A204.1 (cell line): ENCODE results near the gene SLC6A2.

ENCODE experiments used
- FAIRE-seq: peaks from 2 replicates; lab custom pipeline; 2012; peaks lifted over from hg19 to GRCh38; lab: Jason Lieb, UNC

Gene SLC6A2

DNA sequence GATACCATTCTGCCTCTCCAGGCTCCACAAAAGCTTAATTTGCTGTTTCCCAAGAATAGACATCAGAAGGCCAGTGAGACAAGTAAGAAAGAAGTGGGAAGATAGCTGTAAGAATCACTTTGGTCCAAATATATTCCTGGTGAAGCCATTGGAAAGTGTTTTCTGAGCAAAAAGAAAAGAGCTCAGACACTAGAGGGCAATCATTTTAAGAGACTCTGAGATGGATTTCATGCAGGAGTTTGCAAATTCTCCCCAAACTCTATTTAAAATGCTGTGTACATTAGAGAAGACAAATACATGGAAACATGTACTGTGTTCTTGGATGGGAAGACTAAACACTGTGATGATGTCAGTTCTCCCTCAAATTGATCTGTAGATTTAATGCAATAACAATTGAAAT is 8.0 kb upstream of the SLC6A2 start:
- no peak for FAIRE-seq

DNA sequence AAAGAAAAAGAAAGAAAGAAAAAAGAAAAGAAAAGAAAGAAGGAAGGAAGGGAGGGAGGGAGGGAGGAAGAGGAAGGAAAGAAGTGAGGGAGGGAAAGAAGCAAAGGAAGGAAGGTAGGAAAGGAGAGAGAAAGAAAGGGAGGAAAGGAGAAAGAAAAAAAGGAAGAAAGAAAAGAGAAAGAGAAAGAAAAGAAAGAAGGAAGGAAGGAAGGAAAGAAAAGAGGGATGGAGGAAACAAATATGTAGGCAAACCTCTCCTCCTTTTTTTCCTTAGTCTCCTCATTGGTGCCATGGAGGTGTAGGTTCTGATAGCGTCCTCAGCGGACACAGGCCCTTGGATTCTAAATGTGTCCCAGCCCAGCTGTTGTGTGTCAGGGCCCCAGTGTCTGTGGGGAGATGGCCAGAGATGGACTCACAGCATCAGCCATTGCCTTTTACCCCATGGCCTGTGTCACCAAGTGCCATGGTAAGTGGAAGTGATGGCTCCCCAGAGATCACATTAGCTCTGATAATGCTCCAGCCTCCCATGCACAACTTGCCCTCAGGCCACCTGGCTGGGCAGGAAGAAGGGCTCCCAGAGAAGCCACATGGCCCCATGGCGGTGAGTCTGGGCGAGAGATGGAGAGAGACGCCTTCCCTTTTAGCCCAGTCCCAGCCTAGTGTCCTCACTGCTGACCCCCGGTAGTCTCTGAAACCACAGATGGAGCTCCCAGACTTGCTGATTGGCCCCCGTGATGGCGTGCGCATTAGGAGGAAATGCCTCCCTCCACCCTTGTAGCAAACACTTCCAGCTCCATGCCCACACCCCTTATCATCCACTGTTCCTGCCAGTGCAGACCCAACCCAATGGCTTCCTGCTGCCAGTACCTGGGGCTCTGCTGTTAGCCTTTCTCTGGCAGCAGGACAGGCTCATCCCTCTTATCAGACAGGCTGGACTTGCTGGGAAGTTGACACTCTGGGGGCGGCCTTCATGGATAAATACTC is 3.7 kb upstream of the SLC6A2 start:
- FAIRE-seq, result no peak

DNA sequence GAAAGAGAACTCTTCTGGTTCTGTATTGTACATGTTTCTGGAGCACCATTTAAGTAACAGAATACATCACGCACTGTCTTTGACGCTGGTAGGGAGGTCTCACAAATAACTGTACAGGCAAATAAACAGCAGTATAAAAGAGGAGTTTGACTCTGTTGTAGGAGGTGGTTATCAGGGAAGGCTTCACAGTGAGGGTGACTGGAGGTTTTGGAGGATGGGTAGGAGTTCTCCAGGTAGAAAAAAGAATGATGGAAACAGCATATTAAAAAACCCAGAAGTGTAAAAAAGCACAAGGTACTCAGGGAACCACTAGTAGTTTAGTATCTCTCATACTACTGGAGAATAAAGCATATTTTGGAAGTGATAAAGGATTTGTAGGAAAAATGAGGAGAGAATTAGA is 2.7 kb upstream of the SLC6A2 start:
- FAIRE-seq, result no peak

DNA sequence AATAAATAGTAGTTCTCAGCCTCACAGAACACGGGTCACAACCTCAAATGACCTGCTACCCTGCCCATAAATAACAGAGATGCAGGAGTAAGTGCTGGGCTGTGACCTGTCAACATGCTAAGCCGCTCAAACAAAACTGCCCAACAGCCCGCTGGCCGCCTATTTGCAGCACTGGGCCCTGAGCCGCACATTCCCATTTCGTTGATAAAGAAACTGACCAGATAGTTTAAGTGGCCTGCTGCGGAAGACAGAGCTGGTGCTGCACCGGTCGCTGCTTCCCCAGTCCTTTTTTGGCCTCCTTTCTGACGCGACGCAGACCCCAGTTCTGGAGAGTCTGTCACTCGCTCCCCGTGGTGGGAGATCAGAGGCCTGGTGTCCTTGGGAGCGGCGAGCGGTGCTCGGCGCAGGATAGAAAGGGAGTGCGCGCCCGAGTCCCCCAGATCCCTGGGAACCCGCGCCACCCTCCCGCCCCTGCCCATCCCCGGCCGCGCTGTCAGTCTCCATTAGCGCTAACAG is 349 bp upstream of the SLC6A2 start:
- FAIRE-seq, result no peak

DNA sequence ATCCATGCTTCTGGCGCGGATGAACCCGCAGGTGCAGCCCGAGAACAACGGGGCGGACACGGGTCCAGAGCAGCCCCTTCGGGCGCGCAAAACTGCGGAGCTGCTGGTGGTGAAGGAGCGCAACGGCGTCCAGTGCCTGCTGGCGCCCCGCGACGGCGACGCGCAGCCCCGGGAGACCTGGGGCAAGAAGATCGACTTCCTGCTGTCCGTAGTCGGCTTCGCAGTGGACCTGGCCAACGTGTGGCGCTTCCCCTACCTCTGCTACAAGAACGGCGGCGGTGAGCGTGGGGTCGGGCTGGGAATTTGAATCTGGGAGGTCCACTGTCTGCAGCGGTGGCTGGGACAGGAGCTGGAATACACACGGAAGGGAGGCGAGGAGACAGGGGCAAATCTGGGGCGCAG is 904 bp downstream of the SLC6A2 start:
- FAIRE-seq, result no peak

DNA sequence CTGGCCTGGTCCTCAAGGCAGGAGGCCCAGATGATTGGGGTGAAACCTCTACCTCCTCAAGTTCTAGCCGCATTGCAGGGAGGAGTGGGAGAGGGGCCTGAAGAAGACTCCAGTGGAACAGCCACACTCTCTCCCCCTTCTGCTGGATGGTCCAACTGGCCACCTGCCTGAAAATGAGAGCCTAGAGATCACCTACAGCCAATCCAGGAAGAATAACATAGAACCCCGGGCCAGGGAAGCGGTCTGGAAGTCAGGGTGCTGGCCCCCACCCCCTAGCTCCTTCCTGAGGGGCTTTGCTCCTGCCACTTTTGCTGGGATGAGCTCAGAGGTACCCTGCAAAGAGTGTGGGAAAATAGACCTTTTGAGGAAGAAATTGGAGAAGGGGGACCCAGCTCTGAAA is 1.8 kb downstream of the SLC6A2 start:
- no peak for FAIRE-seq

DNA sequence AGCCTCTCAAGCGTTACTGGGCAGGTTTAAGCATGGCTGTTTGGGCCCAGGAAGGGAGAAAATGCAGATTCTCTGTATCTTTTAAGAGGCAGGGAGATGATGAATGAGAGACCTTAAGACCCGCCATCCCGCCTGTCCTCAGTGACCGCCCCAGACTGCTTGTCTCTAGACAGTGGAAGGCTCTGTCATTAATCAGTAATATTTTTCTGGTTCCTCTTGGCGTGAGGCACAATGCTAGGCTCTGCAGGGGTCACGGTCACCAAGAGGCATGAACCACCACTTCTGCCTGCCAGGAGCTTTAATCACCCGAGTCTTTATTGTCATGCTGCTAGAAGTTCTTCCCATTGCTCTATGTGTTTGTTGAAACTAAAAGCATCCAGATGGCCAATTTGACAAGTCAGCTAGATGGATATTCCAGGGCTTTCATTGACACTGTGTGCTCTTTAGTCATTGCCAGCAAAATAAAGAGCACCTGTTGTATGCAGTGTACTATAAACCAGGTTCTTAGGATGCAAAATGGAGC is 3.2 kb downstream of the SLC6A2 start:
- no peak for FAIRE-seq

DNA sequence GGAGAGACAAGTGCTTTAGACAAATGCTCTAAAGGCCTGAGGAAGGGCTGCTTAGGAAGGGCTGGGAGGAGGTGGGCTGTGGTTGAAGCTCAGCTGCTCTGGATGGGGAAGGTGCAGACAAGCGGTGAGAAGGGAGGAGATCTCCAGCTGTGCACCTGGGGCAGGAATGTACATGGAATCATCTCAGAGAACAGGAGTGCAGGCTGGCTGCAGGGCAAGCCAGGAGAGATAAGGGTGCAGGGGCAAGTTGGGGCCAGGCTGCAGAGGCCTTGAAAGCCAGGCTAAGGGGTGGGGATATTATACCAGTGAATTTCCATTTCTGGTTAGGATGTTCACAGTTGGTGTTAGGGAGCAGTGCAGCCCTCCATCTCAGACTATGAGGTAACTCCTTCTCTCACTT is 4.2 kb downstream of the SLC6A2 start:
- FAIRE-seq, result no peak

DNA sequence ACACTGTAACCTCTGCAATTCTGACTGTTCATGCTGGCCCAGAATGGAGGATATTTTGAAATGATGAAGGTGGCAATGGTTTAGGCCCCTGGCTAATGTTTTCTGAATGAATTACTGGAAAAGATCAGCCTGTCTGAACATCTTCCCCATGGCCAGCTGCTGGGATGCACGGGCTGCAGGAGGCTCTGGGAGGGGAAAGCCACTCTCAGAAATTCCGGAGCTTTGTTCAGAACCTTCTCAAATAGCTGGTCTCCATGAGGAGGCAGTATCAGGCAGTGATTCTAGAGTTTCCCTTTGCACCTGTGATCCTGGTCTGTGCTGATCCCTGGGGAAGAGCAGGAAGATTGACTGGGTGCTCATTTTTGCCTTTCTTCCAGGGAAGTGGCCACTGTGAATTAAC is 5.0 kb downstream of the SLC6A2 start:
- no peak for FAIRE-seq

DNA sequence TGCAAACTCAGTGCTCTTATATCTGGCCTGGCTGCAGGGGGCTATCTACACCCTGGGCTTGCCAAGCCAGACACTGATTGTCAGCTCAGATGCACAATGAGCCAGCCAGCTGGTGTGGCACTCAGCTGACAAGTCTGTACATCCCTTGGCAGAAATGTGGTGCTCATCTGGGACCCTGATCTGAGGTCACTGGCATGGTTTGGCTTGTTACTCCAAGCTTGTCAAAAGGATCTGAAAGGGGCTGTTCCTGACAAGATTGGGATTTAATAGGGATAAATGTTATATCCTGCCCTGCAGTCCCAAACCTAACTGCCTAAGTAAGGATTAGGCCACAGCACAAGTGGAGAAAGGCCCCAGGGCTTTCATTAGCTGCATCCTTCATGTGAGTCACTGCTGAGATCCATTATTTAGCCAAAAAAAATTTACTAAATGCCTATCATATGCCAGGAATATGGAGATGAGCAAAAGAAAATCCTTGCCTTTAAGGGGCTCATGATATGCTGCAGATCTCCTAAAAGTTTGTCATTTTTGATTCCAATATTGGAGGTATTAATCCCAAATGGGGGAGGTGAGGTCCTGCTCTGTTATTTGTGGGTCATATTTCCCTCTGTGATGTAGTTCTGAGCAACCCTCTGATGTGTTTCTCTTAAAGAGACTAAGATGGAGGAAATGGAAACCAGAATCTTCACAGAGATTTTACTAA is 6.3 kb downstream of the SLC6A2 start:
- FAIRE-seq, result no peak

DNA sequence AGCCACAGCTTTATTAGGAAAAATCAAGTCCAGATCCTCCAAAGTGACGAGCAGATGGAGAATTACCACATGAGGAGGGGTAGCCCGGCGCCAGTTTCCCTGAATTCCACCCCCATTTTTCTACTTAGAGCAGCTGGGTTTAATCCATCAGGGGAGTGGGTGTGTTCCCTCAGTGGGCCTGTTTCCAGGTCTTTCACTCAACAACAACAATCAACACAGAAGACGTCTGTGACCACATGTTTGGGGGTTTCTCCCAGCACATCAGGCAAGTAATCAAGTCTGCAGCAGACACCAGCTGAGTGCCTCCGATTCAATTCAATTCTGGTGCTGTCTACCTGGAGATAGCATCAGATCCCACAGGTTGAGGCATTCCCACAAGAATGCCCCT is 6.8 kb downstream of the SLC6A2 start:
- FAIRE-seq, result no peak

DNA sequence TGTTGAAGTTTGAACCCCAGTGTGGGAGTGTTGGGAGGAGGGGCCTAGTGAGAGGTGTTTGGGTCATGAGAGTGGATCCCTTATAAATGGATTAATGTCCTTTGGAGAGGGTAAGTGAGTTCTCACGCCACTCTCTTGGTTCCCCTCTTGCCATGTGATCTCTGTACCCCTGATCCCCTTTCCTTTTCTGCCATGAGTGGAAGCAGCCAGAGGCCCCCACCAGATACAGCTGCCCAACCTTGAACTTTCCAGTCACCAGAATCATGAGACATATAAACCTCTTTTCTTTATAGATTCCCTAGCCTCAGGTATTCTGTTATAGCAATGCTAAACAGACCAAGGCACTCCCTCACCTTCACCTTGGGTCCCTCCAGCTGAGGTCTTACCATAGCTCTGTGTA is 7.4 kb downstream of the SLC6A2 start:
- FAIRE-seq, result no peak

DNA sequence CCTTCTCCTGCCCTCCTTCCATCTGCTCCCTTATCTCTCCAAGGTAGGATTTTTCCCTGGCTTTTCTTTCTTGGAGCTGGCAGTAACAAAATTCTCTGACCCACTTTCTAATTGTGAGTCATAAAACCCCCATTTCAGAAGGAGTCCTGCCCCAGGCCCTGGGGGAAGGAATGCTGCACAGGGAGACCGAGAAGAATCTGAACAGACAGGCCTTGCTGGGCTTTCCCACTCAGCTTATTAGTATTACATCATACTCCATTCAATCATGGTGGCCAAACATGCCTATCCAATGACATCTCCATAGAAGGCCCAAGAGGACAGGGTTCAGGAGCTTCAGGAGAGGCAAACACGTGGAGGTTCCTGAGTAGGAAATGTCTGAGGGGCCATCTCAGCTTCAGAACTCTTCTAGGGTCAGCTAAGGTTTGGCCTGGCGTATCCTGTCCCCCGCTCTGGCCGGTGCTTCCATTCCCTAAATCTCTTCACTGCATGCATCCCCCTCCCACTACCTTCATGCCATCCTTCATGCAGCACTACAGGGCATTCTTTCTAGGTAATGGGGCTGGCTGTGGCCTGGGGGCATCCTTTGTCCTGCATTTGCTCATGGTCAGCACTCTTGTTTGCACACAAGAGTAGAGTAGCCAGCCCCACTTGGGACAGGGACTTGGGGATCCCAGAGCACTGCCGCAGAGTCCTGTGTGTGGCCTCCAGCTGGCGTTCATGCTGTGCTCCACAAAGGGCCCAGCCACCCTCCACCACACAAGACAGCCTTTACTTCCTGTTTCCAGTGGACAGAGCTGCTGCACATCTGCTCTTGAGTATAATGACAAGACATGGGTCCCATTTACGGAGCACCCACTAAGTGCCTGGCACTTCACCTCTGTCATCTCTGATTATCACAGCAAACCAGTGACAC is 8.2 kb downstream of the SLC6A2 start:
- FAIRE-seq, result no peak

DNA sequence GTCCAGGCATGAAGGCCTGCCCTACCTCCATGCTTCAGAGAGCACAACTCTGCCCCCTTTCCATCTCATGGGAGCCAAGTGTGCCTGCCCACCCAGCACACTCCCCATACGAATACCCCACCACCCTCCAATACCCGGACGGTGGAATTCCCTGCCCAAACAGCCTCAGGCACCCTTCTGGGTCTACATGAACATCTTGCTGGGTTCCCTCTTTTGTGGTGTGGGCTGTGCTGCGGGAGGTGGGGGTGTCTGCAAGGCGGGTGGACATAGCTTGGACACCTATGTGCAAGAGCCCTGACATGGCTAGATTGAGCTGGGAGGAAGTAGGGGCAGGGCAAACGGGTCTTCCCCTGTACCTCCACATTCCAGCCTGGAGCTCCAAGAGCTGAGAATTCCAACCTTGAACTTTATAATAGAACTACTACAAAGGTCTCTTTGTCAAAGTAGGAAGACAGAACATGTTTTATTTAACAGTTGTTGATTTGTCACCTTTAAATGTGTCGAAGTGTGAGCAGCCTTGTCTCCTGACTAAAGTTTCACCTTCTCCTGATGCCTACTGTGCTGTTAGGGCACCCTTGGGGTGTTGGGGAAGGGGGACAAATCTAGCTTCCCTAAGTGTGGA is 9.1 kb downstream of the SLC6A2 start:
- FAIRE-seq, result no peak

DNA sequence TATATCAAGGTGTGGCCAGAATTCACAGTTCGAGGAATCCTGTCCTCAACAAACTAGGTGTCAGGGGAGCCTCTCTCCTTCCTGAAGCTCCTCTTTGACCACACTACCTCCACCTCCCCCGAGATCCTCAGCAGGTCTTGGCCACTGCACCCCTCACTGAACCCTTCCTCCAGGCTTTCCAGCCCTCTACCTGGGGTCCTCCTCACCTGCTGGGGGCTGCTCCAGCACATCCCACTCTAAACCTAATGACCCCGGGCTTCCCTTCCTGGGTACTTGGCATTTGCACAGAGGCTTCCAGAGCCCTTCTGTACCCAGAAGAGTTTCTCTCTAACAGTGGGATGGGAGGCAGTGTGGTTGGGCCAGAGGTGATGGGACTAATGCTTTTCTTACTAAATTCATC is 9.7 kb downstream of the SLC6A2 start:
- FAIRE-seq, result no peak

DNA sequence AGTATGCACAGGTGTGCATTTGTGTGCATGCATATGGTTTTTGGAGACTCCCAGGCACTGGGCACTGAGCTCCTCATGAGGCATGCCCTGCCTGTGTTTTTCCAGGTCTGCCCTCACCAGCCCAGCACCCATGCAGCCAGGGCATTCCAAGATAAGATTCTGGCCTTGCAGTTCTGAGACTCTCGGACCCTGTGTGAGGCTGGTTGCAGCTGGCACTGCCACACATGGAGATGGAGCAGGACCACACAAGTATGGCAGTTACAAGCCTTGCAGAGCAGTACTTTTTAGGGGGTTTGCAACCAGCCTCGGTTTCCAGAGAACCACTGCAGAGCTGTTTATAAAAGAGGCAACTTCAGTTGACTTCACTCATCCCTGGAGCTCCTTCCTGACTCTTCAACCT is 10.2 kb downstream of the SLC6A2 start:
- no peak for FAIRE-seq

DNA sequence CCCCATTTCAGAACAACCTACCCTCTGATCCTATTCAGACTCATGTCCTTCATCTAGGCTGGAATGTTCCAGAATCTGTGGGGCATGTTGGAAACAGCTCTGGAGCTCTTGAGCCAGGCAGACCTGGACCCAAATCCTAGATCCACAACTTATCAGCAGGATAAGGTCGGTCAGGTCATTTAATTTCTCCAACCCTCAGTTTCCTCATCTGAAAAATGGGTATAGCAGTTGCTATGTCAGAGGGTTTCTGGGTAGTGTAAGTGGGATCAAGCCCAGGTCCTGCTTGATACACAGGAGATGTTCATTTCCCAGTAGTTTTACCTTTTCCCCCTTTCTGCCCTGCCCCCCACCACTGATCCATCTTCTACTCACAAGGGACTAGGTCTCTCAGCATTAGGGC is 12.0 kb downstream of the SLC6A2 start:
- no peak for FAIRE-seq

DNA sequence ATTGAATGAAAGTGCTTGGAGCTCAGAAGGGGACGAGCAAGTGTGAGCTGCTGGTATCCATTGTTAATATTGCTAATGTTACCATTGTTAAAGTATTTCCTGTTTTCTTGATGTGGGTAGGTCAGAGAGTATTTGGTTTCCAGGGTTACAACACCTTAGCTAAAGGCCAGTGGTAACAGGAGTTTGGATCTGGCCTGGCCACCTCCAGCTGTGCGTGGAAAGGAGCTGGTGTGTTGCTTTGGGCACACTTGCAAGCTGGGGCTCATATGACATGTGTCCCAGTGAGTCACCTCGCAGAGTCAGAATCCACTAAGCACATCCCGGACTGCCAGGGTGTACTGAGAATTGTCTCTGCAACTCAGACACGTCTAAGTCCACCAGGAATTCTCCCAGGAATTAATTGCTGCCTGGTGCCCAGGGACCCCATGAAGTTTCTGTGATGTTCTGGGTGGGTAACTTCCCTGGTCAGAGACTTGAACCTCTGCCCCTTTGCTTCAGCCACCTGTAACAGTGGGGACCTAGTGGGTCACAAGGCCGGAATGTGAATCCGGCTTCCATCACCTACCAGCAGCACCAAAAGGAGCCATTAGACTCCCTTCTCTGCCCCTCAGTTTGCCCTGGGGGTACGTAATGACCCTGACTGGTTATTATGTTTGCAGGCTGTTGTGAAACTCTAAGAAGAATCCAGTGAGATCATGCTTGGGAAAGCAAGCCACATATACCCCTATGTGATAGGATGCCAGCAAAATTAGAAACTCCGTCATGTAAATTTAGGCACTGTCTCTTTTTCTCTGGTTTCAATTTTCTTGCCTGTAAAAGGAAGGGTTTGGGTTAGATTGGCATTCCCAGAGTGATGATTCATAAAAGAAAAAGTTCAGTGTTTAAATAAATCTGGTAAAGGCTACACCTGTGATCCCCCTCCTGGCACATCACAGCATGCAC is 12.8 kb downstream of the SLC6A2 start:
- no peak for FAIRE-seq

DNA sequence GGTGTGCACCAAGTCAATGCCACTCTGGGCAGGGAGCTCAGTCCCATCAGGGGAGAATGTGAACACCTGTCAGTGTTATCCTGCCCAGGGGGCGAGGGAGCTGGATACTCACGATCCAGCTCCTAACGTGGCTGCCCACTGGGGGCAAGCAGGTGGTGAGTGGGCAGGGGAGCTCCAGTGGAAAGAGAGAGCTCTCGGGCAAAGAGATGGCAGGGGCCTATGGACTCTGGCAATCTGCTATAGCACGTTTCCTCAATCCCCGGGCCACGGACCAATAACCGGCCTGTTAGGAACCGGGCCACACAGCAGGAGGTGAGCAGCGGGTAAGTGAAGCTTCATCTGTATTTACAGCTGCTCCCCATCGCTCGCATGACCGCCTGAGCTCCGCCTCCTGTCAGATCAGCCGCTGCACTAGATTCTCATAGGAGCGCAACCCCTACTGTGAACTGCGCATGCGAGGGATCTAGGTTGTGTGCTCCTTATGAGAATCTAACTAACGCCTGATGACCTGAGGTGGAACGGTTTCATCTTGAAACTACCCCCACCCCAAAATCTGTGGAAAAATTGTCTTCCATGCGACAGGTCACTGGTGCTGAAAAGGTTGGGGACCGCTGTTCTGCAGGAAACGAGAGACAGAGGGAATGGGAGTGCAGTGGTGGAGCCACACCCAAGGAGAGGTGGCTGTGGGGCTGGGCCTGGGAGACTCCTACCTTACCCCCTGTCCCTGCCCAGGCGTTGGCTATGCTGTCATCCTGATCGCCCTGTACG is 15.6 kb downstream of the SLC6A2 start:
- FAIRE-seq, result no peak

DNA sequence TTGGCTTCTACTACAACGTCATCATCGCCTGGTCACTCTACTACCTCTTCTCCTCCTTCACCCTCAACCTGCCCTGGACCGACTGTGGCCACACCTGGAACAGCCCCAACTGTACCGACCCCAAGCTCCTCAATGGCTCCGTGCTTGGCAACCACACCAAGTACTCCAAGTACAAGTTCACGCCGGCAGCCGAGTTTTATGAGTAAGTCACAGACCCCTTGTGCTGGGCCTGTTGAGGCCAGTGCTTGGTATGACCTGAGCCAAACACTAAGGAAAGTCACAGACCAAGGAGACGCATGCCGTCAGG is 16.1 kb downstream of the SLC6A2 start:
- FAIRE-seq, result no peak
